Measurements from ENCODE around the gene SNX20. TPM values are rescaled to one million over a fixed set of nuclear protein-coding genes. Genes with fewer than 3 reads are reported as not detected.

SNX20 gene
- polyA plus RNA-seq, 1 donor, result 0.38 TPM

GRCh38 chr16:50657241-50657640, 23.9 kb downstream of the SNX20 start:
- no peak for DNase-seq

- no peak for DNase-seq
Measured at GRCh38 chr16:50655558-50656055, 25.5 kb downstream of the SNX20 start.

GRCh38 chr16:50653633-50654519, 27.2 kb downstream of the SNX20 start:
- no peak for DNase-seq

GRCh38 chr16:50652836-50653425, 28.2 kb downstream of the SNX20 start:
- no peak for DNase-seq

GRCh38 chr16:50651835-50652438, 29.2 kb downstream of the SNX20 start:
- no peak for DNase-seq

- DNase-seq, result no peak
Measured at GRCh38 chr16:50646345-50646744, 34.8 kb downstream of the SNX20 start.

- no peak for DNase-seq
Measured at GRCh38 chr16:50645563-50646220, 35.4 kb downstream of the SNX20 start.

- no peak for DNase-seq
Measured at GRCh38 chr16:50644729-50645128, 36.4 kb downstream of the SNX20 start.

- no peak for DNase-seq
Measured at GRCh38 chr16:50644245-50644644, 36.9 kb downstream of the SNX20 start.

GRCh38 chr16:50643192-50643591, 37.9 kb downstream of the SNX20 start:
- no peak for DNase-seq

- DNase-seq, result no peak
Measured at GRCh38 chr16:50642349-50642748, 38.8 kb downstream of the SNX20 start.

- no peak for DNase-seq
Measured at GRCh38 chr16:50641818-50642187, 39.3 kb downstream of the SNX20 start.

- DNase-seq, result no peak
Measured at GRCh38 chr16:50640919-50641817, 39.9 kb downstream of the SNX20 start.

- DNase-seq, result no peak
Measured at GRCh38 chr16:50640391-50640790, 40.7 kb downstream of the SNX20 start.

- no peak for DNase-seq
Measured at GRCh38 chr16:50638816-50639670, 42.1 kb downstream of the SNX20 start.

- DNase-seq, result no peak
Measured at GRCh38 chr16:50637716-50638602, 43.2 kb downstream of the SNX20 start.

- no peak for DNase-seq
Measured at GRCh38 chr16:50636753-50637374, 44.2 kb downstream of the SNX20 start.

GRCh38 chr16:50635505-50636392, 45.4 kb downstream of the SNX20 start:
- DNase-seq, result no peak
